Measurements from ENCODE around the gene UBASH3A. TPM values are rescaled to one million over a fixed set of nuclear protein-coding genes. Genes with fewer than 3 reads are reported as not detected.
A peak's percentile ranks its signal among the peaks of the same experiment; 100 is the strongest.
"Not testable (repeated sequence)": the region's sequence is repeated elsewhere in the genome, so short reads cannot be mapped to it uniquely, and the experiment has no call there.

Gene UBASH3A
- total RNA-seq, 1 donor from 2014 or later, result 0.71 TPM

- intact Hi-C loops (cut with DNase I), result no loop called here
- ATAC-seq, result no peak
- DNase-seq (ENCODE audit: low spot score), result no peak
These were observed 1.6 kb downstream of the UBASH3A start for GRCh38 chr21:42405064-42406013.

GRCh38 chr21:42406201-42406621 is 2.5 kb downstream of the UBASH3A start:
- intact Hi-C loops (cut with DNase I), result no loop called here
- no peak for ATAC-seq
- no peak for DNase-seq (ENCODE audit: low spot score)

- ATAC-seq (no peak), DNase-seq (ENCODE audit: low spot score) (no peak)
These were observed 3.2 kb downstream of the UBASH3A start for GRCh38 chr21:42406866-42407265.

GRCh38 chr21:42407476-42407875 is 3.8 kb downstream of the UBASH3A start:
- DNase-seq (ENCODE audit: low spot score), result no peak
- no peak for ATAC-seq
- intact Hi-C loops (cut with DNase I), result no loop called here

More at GRCh38 chr21:42406866-42407265, 3.2 kb downstream of the UBASH3A start:
- intact Hi-C loops (cut with DNase I), result no loop called here

- intact Hi-C loops (cut with DNase I); ATAC-seq; DNase-seq (ENCODE audit: low spot score): not testable (repeated sequence)
These were observed 5.0 kb downstream of the UBASH3A start for GRCh38 chr21:42408718-42409117.

GRCh38 chr21:42409366-42409765 is 5.7 kb downstream of the UBASH3A start:
- ATAC-seq (no peak), DNase-seq (ENCODE audit: low spot score) (peak; percentile 39)
- intact Hi-C loops (cut with DNase I), result no loop called here

- intact Hi-C loops (cut with DNase I), result no loop called here
- DNase-seq (ENCODE audit: low spot score) (no peak), ATAC-seq (no peak)
These were observed 7.6 kb downstream of the UBASH3A start for GRCh38 chr21:42411197-42411869.

GRCh38 chr21:42411891-42412635 is 8.4 kb downstream of the UBASH3A start:
- DNase-seq (ENCODE audit: low spot score) (no peak), ATAC-seq (no peak)
- intact Hi-C loops (cut with DNase I), result no loop called here

- ATAC-seq (no peak), DNase-seq (ENCODE audit: low spot score) (no peak)
- intact Hi-C loops (cut with DNase I), result no loop called here
These were observed 8.9 kb downstream of the UBASH3A start for GRCh38 chr21:42412636-42412933.

- intact Hi-C loops (cut with DNase I), result no loop called here
- DNase-seq (ENCODE audit: low spot score), result no peak
- ATAC-seq, result no peak
These were observed 9.4 kb downstream of the UBASH3A start for GRCh38 chr21:42413093-42413492.

- intact Hi-C loops (cut with DNase I), result no loop called here
- DNase-seq (ENCODE audit: low spot score) (no peak), ATAC-seq (no peak)
These were observed 9.8 kb downstream of the UBASH3A start for GRCh38 chr21:42413500-42413899.

- DNase-seq (ENCODE audit: low spot score) (no peak), ATAC-seq (no peak)
These were observed 10.4 kb downstream of the UBASH3A start for GRCh38 chr21:42414066-42414465.

GRCh38 chr21:42414553-42414927 is 10.8 kb downstream of the UBASH3A start:
- intact Hi-C loops (cut with DNase I), result no loop called here
- DNase-seq (ENCODE audit: low spot score), result no peak

More at GRCh38 chr21:42414066-42414465, 10.4 kb downstream of the UBASH3A start:
- intact Hi-C loops (cut with DNase I), result no loop called here

GRCh38 chr21:42414928-42415769 is 11.4 kb downstream of the UBASH3A start:
- no peak for ATAC-seq
- intact Hi-C loops (cut with DNase I), result no loop called here
- no peak for DNase-seq (ENCODE audit: low spot score)

More at GRCh38 chr21:42414553-42414927, 10.8 kb downstream of the UBASH3A start:
- no peak for ATAC-seq

GRCh38 chr21:42417533-42417932 is 13.8 kb downstream of the UBASH3A start:
- ATAC-seq (no peak), DNase-seq (ENCODE audit: low spot score) (no peak)
- intact Hi-C loops (cut with DNase I), result no loop called here

GRCh38 chr21:42418886-42419285 is 15.2 kb downstream of the UBASH3A start:
- intact Hi-C loops (cut with DNase I), result no loop called here
- ATAC-seq, result no peak
- no peak for DNase-seq (ENCODE audit: low spot score)

- intact Hi-C loops (cut with DNase I), result no loop called here
- DNase-seq (ENCODE audit: low spot score), result no peak
- no peak for ATAC-seq
These were observed 16.1 kb downstream of the UBASH3A start for GRCh38 chr21:42419845-42420244.

GRCh38 chr21:42421018-42421793 is 17.5 kb downstream of the UBASH3A start:
- no peak for ATAC-seq
- no peak for DNase-seq (ENCODE audit: low spot score)
- intact Hi-C loops (cut with DNase I), result no loop called here

All from sciatic nerve (tissue), 2 donors.